Measurements from ENCODE around the gene CHMP2A.

DNA sequence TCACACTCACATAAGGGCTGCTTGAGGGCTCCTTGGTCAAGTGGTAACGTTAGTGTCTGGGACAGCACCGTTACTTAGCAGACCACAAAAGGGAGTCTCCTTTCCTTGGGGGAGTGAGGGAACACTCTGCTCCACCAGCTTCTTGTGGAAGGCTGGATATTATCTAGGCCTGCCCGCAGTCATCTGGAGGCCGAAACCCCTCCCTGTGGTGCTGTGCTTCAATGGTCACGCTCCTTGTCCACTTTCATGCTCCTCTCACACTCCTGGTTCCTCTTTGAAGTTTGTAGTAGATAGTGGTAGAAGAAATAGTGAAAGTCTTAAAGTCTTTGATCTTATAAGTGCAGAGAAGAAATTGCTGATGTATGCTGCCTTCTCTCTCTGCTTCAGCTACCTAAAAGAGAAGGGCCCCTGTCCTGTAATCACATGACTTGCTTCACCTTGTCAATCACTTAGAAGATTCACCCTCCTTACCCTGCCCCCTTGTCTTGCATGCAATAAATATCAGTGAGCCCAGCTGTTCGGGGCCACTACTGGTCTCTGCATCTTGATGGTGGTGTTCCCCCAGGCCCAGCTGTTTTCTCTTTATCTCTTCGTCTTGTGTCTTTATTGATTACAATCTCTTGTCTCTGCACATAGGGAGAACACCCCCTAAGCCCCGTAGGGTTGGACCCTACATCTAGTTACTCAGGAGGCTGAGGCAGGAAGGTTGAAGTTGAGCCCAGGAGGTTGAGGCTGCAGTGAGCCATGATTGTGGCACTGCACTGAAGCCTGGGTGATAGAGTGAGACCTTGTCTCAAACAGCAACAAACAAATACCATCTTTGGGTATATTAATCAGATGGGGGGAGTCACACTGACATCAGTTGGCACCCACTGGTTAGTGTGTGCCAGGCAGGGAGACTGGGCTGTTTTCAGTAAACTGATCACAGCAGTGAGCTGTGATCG, 29.9 kb upstream of the CHMP2A start:
- TF ChIP-seq EP300 (IDR thresholded peaks at IDR 0.05) (no peak), POLR2A (IDR thresholded peaks at IDR 0.05) (no peak)
- TF ChIP-seq, protein P1, sequence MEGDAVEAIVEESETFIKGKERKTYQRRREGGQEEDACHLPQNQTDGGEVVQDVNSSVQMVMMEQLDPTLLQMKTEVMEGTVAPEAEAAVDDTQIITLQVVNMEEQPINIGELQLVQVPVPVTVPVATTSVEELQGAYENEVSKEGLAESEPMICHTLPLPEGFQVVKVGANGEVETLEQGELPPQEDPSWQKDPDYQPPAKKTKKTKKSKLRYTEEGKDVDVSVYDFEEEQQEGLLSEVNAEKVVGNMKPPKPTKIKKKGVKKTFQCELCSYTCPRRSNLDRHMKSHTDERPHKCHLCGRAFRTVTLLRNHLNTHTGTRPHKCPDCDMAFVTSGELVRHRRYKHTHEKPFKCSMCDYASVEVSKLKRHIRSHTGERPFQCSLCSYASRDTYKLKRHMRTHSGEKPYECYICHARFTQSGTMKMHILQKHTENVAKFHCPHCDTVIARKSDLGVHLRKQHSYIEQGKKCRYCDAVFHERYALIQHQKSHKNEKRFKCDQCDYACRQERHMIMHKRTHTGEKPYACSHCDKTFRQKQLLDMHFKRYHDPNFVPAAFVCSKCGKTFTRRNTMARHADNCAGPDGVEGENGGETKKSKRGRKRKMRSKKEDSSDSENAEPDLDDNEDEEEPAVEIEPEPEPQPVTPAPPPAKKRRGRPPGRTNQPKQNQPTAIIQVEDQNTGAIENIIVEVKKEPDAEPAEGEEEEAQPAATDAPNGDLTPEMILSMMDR (IDR thresholded peaks at IDR 0.05), result no peak
